Measurements from ENCODE around the gene PGAP3. TPM values are rescaled to one million over a fixed set of nuclear protein-coding genes. Genes with fewer than 3 reads are reported as not detected.

PGAP3 gene
- total RNA-seq, 2 donors from 2014 or later, result 44.6 to 50.0 TPM

- H3K4me3 ChIP-seq, result peak within 1 kb of the TSS; percentile 44 to 49
- TF ChIP-seq POLR2A (IDR thresholded peaks at IDR 0.05) (peak; percentile 55), POLR2AphosphoS5 (IDR thresholded peaks at IDR 0.05) (peak; percentile 38), CTCF (IDR thresholded peaks at IDR 0.05) (no peak)
- intact Hi-C loops (cut with DNase I), result no loop called here
- H3K9me3 ChIP-seq, result no peaks in the 10 kb centered on the region
- WGBS, result 10% methylated on average over 29 of the region's 29 CpGs
- H3K4me1 ChIP-seq (replicated peaks), result peaks cover 14% of the 10 kb centered on the region
- H3K27ac ChIP-seq, result peak within 1 kb of the TSS; percentile 68 to 88
- no peaks in the 10 kb centered on the region for H3K27me3 ChIP-seq (replicated peaks; ENCODE audit: insufficient read depth)
- DNase-seq (ENCODE audit: low spot score), result no peak
- H3K36me3 ChIP-seq, result no peaks in the 10 kb centered on the region
Observed at GRCh38 chr17:39626171-39627046, 61.4 kb downstream of the PGAP3 start, which contains the start of gene PPP1R1B. Gene PPP1R1B (plus strand): TSS chr17:39626952. CDS start chr17:39627393, 441 bp downstream.

GRCh38 chr17:39625198-39625785 lies 62.6 kb downstream of the PGAP3 start:
- DNase-seq (ENCODE audit: low spot score), result no peak
- H3K27me3 ChIP-seq (replicated peaks; ENCODE audit: insufficient read depth), result no peaks in the 10 kb centered on the region
- no peaks in the 10 kb centered on the region for H3K36me3 ChIP-seq
- peak overlapping the region in 1 of 2 donors; percentile 88 for H3K27ac ChIP-seq
- WGBS, result 36% methylated on average over 5 of the region's 5 CpGs
- no peak for TF ChIP-seq POLR2AphosphoS5 (IDR thresholded peaks at IDR 0.05)
- TF ChIP-seq POLR2A (IDR thresholded peaks at IDR 0.05), result no peak
- no peak for TF ChIP-seq CTCF (IDR thresholded peaks at IDR 0.05)
- no peaks in the 10 kb centered on the region for H3K9me3 ChIP-seq
- intact Hi-C loops (cut with DNase I), result no loop called here
- no peak overlapping the region for H3K4me3 ChIP-seq
- peaks cover 13% of the 10 kb centered on the region for H3K4me1 ChIP-seq (replicated peaks)

GRCh38 chr17:39624313-39624712 lies 63.5 kb downstream of the PGAP3 start:
- intact Hi-C loops (cut with DNase I), result loop anchor here (5.0 kb wide), 3 partner anchors 48 to 108 kb away; partner anchors contain the start of gene MIEN1
- Histone ChIP-seq H3K4me3 (no peak overlapping the region), H3K9me3 (no peaks in the 10 kb centered on the region), H3K27ac (peak overlapping the region in 1 of 2 donors; percentile 88), H3K4me1 (replicated peaks) (peaks cover 13% of the 10 kb centered on the region), H3K27me3 (replicated peaks; ENCODE audit: insufficient read depth) (no peaks in the 10 kb centered on the region), H3K36me3 (no peaks in the 10 kb centered on the region)
- DNase-seq (ENCODE audit: low spot score), result no peak
- no peak for TF ChIP-seq CTCF (IDR thresholded peaks at IDR 0.05)
- no peak for TF ChIP-seq POLR2A (IDR thresholded peaks at IDR 0.05)
- TF ChIP-seq POLR2AphosphoS5 (IDR thresholded peaks at IDR 0.05), result no peak
- 83% methylated on average over 8 of the region's 8 CpGs for WGBS

GRCh38 chr17:39623356-39623950 lies 64.4 kb downstream of the PGAP3 start:
- peak; percentile 77 for DNase-seq (ENCODE audit: low spot score)
- Histone ChIP-seq H3K36me3 (no peaks in the 10 kb centered on the region), H3K4me1 (replicated peaks) (peaks cover 20% of the 10 kb centered on the region), H3K9me3 (no peaks in the 10 kb centered on the region), H3K4me3 (no peak overlapping the region), H3K27ac (no peak overlapping the region), H3K27me3 (replicated peaks; ENCODE audit: insufficient read depth) (no peaks in the 10 kb centered on the region)
- whole genome bisulfite sequencing, result 8% methylated on average over 16 of the region's 16 CpGs
- peak; percentile 43 for TF ChIP-seq POLR2AphosphoS5 (IDR thresholded peaks at IDR 0.05)
- TF ChIP-seq POLR2A (IDR thresholded peaks at IDR 0.05), result no peak
- TF ChIP-seq CTCF (IDR thresholded peaks at IDR 0.05), result peak; percentile 80 to 96 (median 89)
- intact Hi-C loops (cut with DNase I), result loop anchor here (2.0 to 5.0 kb wide), 4 partner anchors 49 to 131 kb away; partner anchors contain the start of gene MIEN1
